GM12891 (cell line): ENCODE data around the gene ZFAND3.

Experiments
- POLR2A ChIP-seq: IDR thresholded peaks from 2 replicates; pipeline ENCODE4 v1.6.1; 2011; ENCODE audit warnings: low read depth, low read length, control low read depth
- POLR2AphosphoS5 ChIP-seq: IDR thresholded peaks from 2 replicates; pipeline ENCODE4 v1.6.1; 2011; ENCODE audit warnings: low read depth, low read length, control low read depth
- POU2F2 ChIP-seq: IDR thresholded peaks from 2 replicates; pipeline ENCODE4 v1.6.1; 2011; ENCODE audit warnings: low read depth, mild to moderate bottlenecking, control low read depth, low read length, moderate library complexity
- TAF1 ChIP-seq: IDR thresholded peaks from 2 replicates; pipeline ENCODE4 v1.6.1; 2011; ENCODE audit warnings: low read depth, low read length, control low read depth

DNA sequence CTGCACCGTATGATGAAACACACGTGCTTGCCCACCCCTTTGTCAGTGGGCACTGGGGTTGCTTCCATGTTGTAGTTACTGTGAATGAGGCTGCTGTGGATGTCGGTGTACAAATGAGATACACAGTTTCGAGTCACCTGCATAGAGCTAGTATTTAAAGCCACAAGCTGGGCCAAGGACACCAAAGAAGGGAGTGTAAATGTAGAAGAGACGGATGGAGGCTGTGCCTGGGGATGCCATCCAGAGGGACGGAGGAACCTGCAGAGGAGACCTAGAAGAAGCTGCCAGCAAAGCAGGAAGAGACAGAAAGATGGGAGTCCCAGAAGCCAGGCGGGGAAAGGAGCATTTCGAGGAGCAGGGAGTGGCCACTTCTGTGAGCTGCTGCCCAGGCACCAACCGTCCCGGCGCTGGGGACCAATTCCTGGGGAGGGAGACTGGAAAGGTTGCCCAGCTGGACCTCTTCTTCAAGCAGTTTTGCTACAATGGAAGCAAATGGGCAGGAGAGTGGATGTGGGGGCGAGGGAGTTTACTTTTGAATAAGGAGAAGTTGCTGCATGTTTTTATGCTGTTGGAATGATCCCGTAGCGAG, 339.3 kb downstream of the ZFAND3 start:
- TF ChIP-seq POLR2A (no peak), TAF1 (no peak), POU2F2 (no peak), POLR2AphosphoS5 (no peak)
